Sigmoid colon (tissue), 7 donors: Measurements from ENCODE around the gene ABCA1. TPM values are rescaled to one million over a fixed set of nuclear protein-coding genes. Genes with fewer than 3 reads are reported as not detected.

ENCODE experiments used
- DNase-seq: peaks from one replicate; pipeline ENCODE4 v3.0.0-alpha.2; 2019
- H3K27ac ChIP-seq, 4 donors: fragments of 200-600 bp; sonication (generic); one replicate each; pipeline ENCODE4 v1.5.1; 2016 to 2019; ENCODE audit warnings: mild to moderate bottlenecking in 1 of 4
- H3K27me3 ChIP-seq, 3 donors: fragments of 200-600 bp; sonication (generic); one replicate each; pipeline ENCODE4 v1.5.1; 2019; ENCODE audit warnings: mild to moderate bottlenecking in 1 of 3
- H3K36me3 ChIP-seq, 4 donors: fragments of 200-600 bp; sonication (generic); one replicate each; pipeline ENCODE4 v1.5.1; 2016 to 2019
- H3K4me1 ChIP-seq, 4 donors: fragments of 200-600 bp; sonication (generic); one replicate each; pipeline ENCODE4 v1.5.1; 2017 to 2019
- H3K4me3 ChIP-seq, 4 donors: fragments of 200-600 bp; sonication (generic); one replicate each; pipeline ENCODE4 v1.5.1; 2017 to 2019; ENCODE audit warnings: mild to moderate bottlenecking in 2 of 4, moderate library complexity in 1 of 4
- H3K9me3 ChIP-seq, 4 donors: fragments of 200-600 bp in 3 of 4; sonication (generic) in 3 of 4; one replicate each; pipeline versions ENCODE4 v1.5.1 to v1.6.1; 2013 to 2019
- EP300 ChIP-seq, 4 donors: sonication (generic); formaldehyde crosslinking; IDR thresholded peaks; one replicate each; pipeline ENCODE4 v1.6.1; 2017; ENCODE audit warnings: antibody characterized with exemption in 4 of 4
- POLR2A ChIP-seq, 2 donors: fragments of 450-650 bp; IDR thresholded peaks; one replicate each; pipeline ENCODE4 v1.6.1; 2016; ENCODE audit warnings: antibody characterized with exemption in 2 of 2, mild to moderate bottlenecking in 2 of 2, moderate library complexity in 2 of 2
- POLR2AphosphoS5 ChIP-seq, 4 donors: sonication (generic); formaldehyde crosslinking; IDR thresholded peaks; one replicate each; pipeline ENCODE4 v1.6.1; 2017; ENCODE audit warnings: antibody characterized with exemption in 4 of 4
- WGBS, 2 donors: extraction: QIAGEN DNeasy Blood & Tissue Kit; methylation state at CpG; one replicate each; pipeline ENCODE4 v1.1.7; 2013; 5-methylcytosine and 5-hydroxymethylcytosine counted together
- intact Hi-C: fragments of 100-400 bp; cut with DNase I; formaldehyde crosslinking; loops from one replicate; pipeline ENCODE4 v1.15.1; 2023
- polyA plus RNA-seq, 3 donors: library from polyadenylated mRNA; stranded (reverse); fragments of 200-250 nt; gene quantifications; one replicate each; pipeline ENCODE4 v1.2.3, GENCODE V29; 2013
- total RNA-seq, 4 donors: library from RNA; depleted of rRNA; stranded (reverse); fragments of >200 nt; gene quantifications; one replicate each; pipeline ENCODE4 v1.1.0, GENCODE V29; 2016
- TF ChIP-seq, protein P1 (sequence below), 4 experiments: fragments of 450-650 bp in 3 of 4; fragments of 200-600 bp in 1 of 4; IDR thresholded peaks; one replicate each; pipeline ENCODE4 v1.5.1; 2016 to 2019; ENCODE audit warnings: antibody characterized with exemption in 4 of 4, mild to moderate bottlenecking in 3 of 4, moderate library complexity in 2 of 4
- donor health status: healthy with polysubstance abuse.
- donor health status: Bipolar disorder and iron deficiency.
- donor health status: healthy.

The ABCA1 gene
- total and polyA plus RNA-seq, 7 donors = 2.4 to 110 (median 76.7) TPM

DNA sequence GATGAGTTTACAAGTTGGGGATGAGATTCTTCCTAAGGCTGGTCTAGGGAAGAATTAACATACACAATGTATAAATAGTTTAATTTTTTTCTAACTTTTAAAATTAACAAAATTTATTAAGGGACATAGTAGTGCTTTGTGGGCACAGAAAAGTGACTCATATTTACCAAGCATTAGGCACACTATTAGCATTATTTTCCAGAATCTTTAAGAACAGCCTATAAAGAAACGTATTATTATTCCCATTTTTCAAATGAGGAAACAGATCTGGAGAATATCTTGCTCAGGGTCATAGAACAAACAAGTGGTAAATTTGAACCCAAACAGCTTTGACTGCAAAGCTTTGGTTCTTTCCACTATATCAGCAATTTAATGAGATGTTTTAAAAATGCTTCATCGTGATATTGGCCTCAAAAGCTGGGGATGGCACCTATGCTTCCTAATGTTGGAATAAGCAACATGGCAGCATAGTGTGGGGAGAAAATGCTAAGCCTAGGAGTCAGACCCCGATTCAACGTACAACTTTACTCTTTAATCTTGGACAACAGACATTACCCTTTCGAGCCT lies 55.9 kb downstream of the ABCA1 start:
- Histone ChIP-seq H3K27me3 (no peaks in the 10 kb centered on the region), H3K27ac (peak overlapping the region; percentile 65 to 85 (median 80)), H3K4me3 (no peak overlapping the region), H3K36me3 (peaks cover 0 to 41% (median 27%) of the 10 kb centered on the region in 4 donors), H3K9me3 (no peaks in the 10 kb centered on the region), H3K4me1 (peaks cover 0 to 88% (median 84%) of the 10 kb centered on the region in 4 donors)
- no peak for TF ChIP-seq POLR2AphosphoS5 (IDR thresholded peaks at IDR 0.05)
- TF ChIP-seq, protein P1, sequence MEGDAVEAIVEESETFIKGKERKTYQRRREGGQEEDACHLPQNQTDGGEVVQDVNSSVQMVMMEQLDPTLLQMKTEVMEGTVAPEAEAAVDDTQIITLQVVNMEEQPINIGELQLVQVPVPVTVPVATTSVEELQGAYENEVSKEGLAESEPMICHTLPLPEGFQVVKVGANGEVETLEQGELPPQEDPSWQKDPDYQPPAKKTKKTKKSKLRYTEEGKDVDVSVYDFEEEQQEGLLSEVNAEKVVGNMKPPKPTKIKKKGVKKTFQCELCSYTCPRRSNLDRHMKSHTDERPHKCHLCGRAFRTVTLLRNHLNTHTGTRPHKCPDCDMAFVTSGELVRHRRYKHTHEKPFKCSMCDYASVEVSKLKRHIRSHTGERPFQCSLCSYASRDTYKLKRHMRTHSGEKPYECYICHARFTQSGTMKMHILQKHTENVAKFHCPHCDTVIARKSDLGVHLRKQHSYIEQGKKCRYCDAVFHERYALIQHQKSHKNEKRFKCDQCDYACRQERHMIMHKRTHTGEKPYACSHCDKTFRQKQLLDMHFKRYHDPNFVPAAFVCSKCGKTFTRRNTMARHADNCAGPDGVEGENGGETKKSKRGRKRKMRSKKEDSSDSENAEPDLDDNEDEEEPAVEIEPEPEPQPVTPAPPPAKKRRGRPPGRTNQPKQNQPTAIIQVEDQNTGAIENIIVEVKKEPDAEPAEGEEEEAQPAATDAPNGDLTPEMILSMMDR (IDR thresholded peaks at IDR 0.05) = no peak
- TF ChIP-seq EP300 (IDR thresholded peaks at IDR 0.05) = no peak
- TF ChIP-seq POLR2A (IDR thresholded peaks at IDR 0.05) = no peak
- WGBS, 2 donors = 82 to 96% methylated on average over 5 of the region's 5 CpGs
- DNase-seq = no peak
- intact Hi-C loops = loop anchor here (5.0 kb wide), 1 partner anchor 190 kb away; no protein-coding TSS in a partner anchor

- peaks cover 0 to 93% (median 88%) of the 10 kb centered on the region in 4 donors for H3K4me1 ChIP-seq
- intact Hi-C loops = loop anchor here (5.0 to 10.0 kb wide), 5 partner anchors 37 to 375 kb away; partner anchors contain the start of genes ABCA1 and SLC44A1
- TF ChIP-seq EP300 (IDR thresholded peaks at IDR 0.05) (no peak), POLR2A (IDR thresholded peaks at IDR 0.05) (no peak), POLR2AphosphoS5 (IDR thresholded peaks at IDR 0.05) (no peak)
- TF ChIP-seq, protein P1 (IDR thresholded peaks at IDR 0.05) = no peak
- DNase-seq = no peak
- no peaks in the 10 kb centered on the region for H3K27me3 ChIP-seq
- no peaks in the 10 kb centered on the region for H3K9me3 ChIP-seq
- peaks cover 0 to 28% (median 21%) of the 10 kb centered on the region in 4 donors for H3K36me3 ChIP-seq
- peak overlapping the region; percentile 51 to 85 (median 80) for H3K27ac ChIP-seq
- H3K4me3 ChIP-seq = no peak overlapping the region
- WGBS, 2 donors = 77 to 82% methylated on average over 1 of the region's 1 CpG
These were observed 58.1 kb downstream of the ABCA1 start for GRCh38 chr9:104869811-104870210.

GRCh38 chr9:104868687-104869404 lies 59.1 kb downstream of the ABCA1 start:
- Histone ChIP-seq H3K4me1 (peaks cover 0 to 94% (median 91%) of the 10 kb centered on the region in 4 donors), H3K36me3 (peaks cover 0 to 28% (median 18%) of the 10 kb centered on the region in 4 donors)
- TF ChIP-seq POLR2A (IDR thresholded peaks at IDR 0.05) (no peak), EP300 (IDR thresholded peaks at IDR 0.05) (peak in 2 of 4 donors; percentile 33 to 49), POLR2AphosphoS5 (IDR thresholded peaks at IDR 0.05) (peak; percentile 28 to 70 (median 62))

DNA sequence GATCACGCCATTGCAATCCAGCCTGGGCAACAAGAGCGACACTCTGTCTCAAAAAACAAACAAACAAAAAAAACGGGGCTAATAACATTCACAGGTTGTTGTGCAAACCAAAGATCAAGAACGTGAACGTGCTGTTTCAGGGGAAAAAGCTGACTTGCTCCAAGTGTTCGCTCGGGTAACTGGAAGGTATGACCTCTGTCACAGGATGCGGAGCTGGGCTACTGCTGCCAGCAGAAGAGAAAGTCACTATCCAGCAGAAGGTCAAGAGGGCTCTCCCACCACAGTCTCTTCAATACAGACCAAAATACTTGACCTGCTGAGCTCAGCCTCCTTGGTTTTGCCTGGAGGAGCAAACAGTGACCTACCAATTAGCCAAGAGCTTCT lies 59.7 kb downstream of the ABCA1 start:
- TF ChIP-seq, protein P1 (IDR thresholded peaks at IDR 0.05) = no peak
- peak in 1 of 4 donors; percentile 7 for TF ChIP-seq POLR2AphosphoS5 (IDR thresholded peaks at IDR 0.05)
- WGBS, 2 donors = 82 to 83% methylated on average over 8 of the region's 8 CpGs
- intact Hi-C loops = loop anchor here (5.0 to 10.0 kb wide), 4 partner anchors 39 to 377 kb away; partner anchors contain the start of genes ABCA1 and SLC44A1
- Histone ChIP-seq H3K4me3 (no peak overlapping the region), H3K27ac (peak overlapping the region; percentile 51 to 85 (median 80)), H3K36me3 (peaks cover 0 to 28% (median 18%) of the 10 kb centered on the region in 4 donors), H3K4me1 (peaks cover 0 to 94% (median 91%) of the 10 kb centered on the region in 4 donors), H3K9me3 (no peaks in the 10 kb centered on the region), H3K27me3 (no peaks in the 10 kb centered on the region)
- DNase-seq = no peak

More at GRCh38 chr9:104868687-104869404, 59.1 kb downstream of the ABCA1 start:
- peak; percentile 88 for DNase-seq
- no peaks in the 10 kb centered on the region for H3K9me3 ChIP-seq
- peak overlapping the region; percentile 51 to 85 (median 80) for H3K27ac ChIP-seq
- WGBS, 2 donors = 55 to 77% methylated on average over 12 of the region's 12 CpGs
- no peaks in the 10 kb centered on the region for H3K27me3 ChIP-seq
- intact Hi-C loops = loop anchor here (5.0 to 10.0 kb wide), 4 partner anchors 38 to 376 kb away; partner anchors contain the start of genes ABCA1 and SLC44A1
- H3K4me3 ChIP-seq = no peak overlapping the region

- no peak for DNase-seq
- TF ChIP-seq POLR2AphosphoS5 (IDR thresholded peaks at IDR 0.05) (peak in 1 of 4 donors; percentile 7), EP300 (IDR thresholded peaks at IDR 0.05) (no peak), POLR2A (IDR thresholded peaks at IDR 0.05) (no peak)
- TF ChIP-seq, protein P1 (IDR thresholded peaks at IDR 0.05) = no peak
These were observed 61.8 kb downstream of the ABCA1 start for GRCh38 chr9:104866191-104866590.

More at GRCh38 chr9:104866191-104866590, 61.8 kb downstream of the ABCA1 start:
- peak overlapping the region in 3 of 4 donors; percentile 66 to 79 (median 68) for H3K27ac ChIP-seq
- H3K4me3 ChIP-seq = no peak overlapping the region
- peaks cover 0 to 32% (median 24%) of the 10 kb centered on the region in 4 donors for H3K36me3 ChIP-seq
- 93 to 100% methylated on average over 1 of the region's 1 CpG for WGBS, 2 donors
- H3K9me3 ChIP-seq = no peaks in the 10 kb centered on the region
- no peaks in the 10 kb centered on the region for H3K27me3 ChIP-seq
- intact Hi-C loops = loop anchor here (5.0 to 10.0 kb wide), 4 partner anchors 41 to 379 kb away; partner anchors contain the start of genes ABCA1 and SLC44A1
- peaks cover 0 to 80% (median 78%) of the 10 kb centered on the region in 4 donors for H3K4me1 ChIP-seq
